Psoas muscle (tissue), 8 donors: ENCODE data around the gene SNAP47. TPM values are rescaled to one million over a fixed set of nuclear protein-coding genes. Genes with fewer than 3 reads are reported as not detected.

Source experiments
- ATAC-seq, 4 donors: fragments of 200-7000 bp; cut with Tn5 transposase; one replicate each; pipeline ENCODE4 v1.9.1; 2020; ENCODE audit warnings: moderate library complexity in 3 of 4, mild to moderate bottlenecking in 2 of 4
- DNase-seq, 2 donors: peaks; one replicate each; pipeline ENCODE4 v3.0.0-alpha.2; 2020
- H3K27ac ChIP-seq: fragments of 200-600 bp; one replicate; pipeline ENCODE4 v1.8.0; 2022
- H3K27me3 ChIP-seq, 3 donors: fragments of 200-600 bp in 1 of 3; one replicate each; pipeline versions ENCODE4 v1.6.1 to v1.8.0; 2013 to 2022; ENCODE audit warnings: low read length in 2 of 3, mild to moderate bottlenecking in 2 of 3, moderate library complexity in 1 of 3; ENCODE audit not compliant: insufficient read depth in 3 of 3
- H3K36me3 ChIP-seq, 2 donors: fragments of 200-600 bp in 1 of 2; one replicate each; pipeline versions ENCODE4 v1.6.1 to v1.8.0; 2013 to 2022; ENCODE audit warnings: low read depth in 1 of 2, mild to moderate bottlenecking in 1 of 2, moderate library complexity in 1 of 2; ENCODE audit not compliant: insufficient read depth in 1 of 2
- H3K4me1 ChIP-seq: fragments of 200-600 bp; one replicate; pipeline ENCODE4 v1.8.0; 2022
- H3K4me3 ChIP-seq: fragments of 200-600 bp; one replicate; pipeline ENCODE4 v1.8.0; 2022; ENCODE audit warnings: mild to moderate bottlenecking
- H3K9me3 ChIP-seq: fragments of 200-600 bp; one replicate; pipeline ENCODE4 v1.8.0; 2022
- CTCF ChIP-seq: fragments of 200-600 bp; IDR thresholded peaks from one replicate; pipeline ENCODE4 v1.8.0; 2022; ENCODE audit warnings: antibody characterized with exemption
- WGBS, 3 donors: extraction: QIAGEN DNeasy Blood & Tissue Kit; methylation state at CpG; one replicate each; pipeline versions ENCODE4 v1.1.6 to v1.1.7; 2013; 5-methylcytosine and 5-hydroxymethylcytosine counted together
- intact Hi-C, 2 donors: fragments of 100-400 bp; cut with DNase I; formaldehyde crosslinking; loops; one replicate each; pipeline versions ENCODE4 v1.11.0 to v1.14.2; 2022
- polyA plus RNA-seq, 3 donors: library from polyadenylated mRNA; stranded (reverse); fragments of 200-250 nt; gene quantifications; one replicate each; pipeline ENCODE4 v1.2.3, GENCODE V29; 2013
- total RNA-seq, 4 donors: library from RNA; stranded (reverse); fragmentation: NEBNext Ultra II Directional in 2 of 4; extraction: Animal tissue kit (Norgen Biotek cat#: 25700) in 2 of 4; gene quantifications; one replicate each; pipeline versions ENCODE4 v1.2.1 to v1.2.4, GENCODE V29; 2021 to 2023
- donor health status: healthy with polysubstance abuse.
- donor health status: DM: no; HTN: no; CAD: no; lungs with moderate emphysema.
- donor health status: Bipolar disorder and iron deficiency.
- donor health status: healthy.
- donor health status: DM: yes; HTN: yes; CAD: no.
- donor health status: DM: no; HTN: no; CAD: no.
- donor health status: DM: no; HTN: no; CAD: no.
- donor health status: DM: yes; HTN: yes; CAD: no.

The SNAP47 gene
- total and polyA plus RNA-seq, 7 donors, result 17.9 to 40.5 (median 26.6) TPM

DNA sequence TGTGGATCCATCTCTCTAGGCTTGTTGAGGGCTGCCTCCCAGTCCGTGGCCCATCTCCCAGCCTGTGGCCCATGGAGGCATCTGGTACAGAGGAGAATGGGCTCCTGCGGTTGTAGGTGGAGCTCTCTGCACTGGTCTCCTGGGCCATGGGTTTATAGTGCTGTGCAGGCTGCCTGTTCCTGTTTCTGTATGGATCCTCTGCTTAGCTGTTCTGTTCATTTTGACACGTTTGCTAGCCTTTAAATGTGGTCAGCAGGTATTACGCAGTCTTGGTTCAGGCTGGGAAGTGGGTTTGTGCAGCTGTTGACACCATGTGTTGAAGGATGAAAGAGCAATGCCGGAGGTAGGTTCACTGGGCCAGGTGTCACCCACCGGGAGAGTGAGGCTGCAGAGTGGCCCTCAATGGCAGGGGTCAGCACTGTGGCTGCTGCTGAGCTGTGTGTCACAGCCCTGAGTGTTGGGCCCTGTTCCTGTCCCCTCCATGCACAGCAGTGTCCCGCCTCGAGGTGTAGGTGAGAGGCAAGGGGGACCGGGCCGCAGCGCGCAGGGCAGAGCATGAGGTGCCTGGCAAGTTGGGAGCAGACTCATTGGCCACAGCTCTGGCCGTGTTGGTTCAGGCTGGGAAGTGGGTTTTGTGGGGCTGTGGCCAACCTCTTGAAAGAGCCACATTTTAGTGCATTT lies 39.0 kb downstream of the SNAP47 start:
- intact Hi-C loops, result no loop called here

GRCh38 chr1:227774821-227775661 lies 39.8 kb downstream of the SNAP47 start:
- Histone ChIP-seq H3K36me3 (peaks cover 0 to 24% of the 10 kb centered on the region in 2 donors), H3K27me3 (no peaks in the 10 kb centered on the region), H3K4me1 (no peaks in the 10 kb centered on the region), H3K27ac (no peak overlapping the region), H3K4me3 (no peak overlapping the region), H3K9me3 (no peaks in the 10 kb centered on the region)
- 60 to 78% (median 70%) methylated on average over 42 of the region's 42 CpGs for WGBS, 3 donors
- intact Hi-C loops, result no loop called here
- ATAC-seq (no peak), DNase-seq (peak in 1 of 2 donors; percentile 34)
- no peak for TF ChIP-seq CTCF

More for the DNA sequence above, 39.0 kb downstream of the SNAP47 start:
- no peak overlapping the region for H3K27ac ChIP-seq
- no peaks in the 10 kb centered on the region for H3K9me3 ChIP-seq
- no peaks in the 10 kb centered on the region for H3K4me1 ChIP-seq
- DNase-seq (peak in 1 of 2 donors; percentile 36), ATAC-seq (no peak)
- peaks cover 1 to 32% of the 10 kb centered on the region in 2 donors for H3K36me3 ChIP-seq
- H3K27me3 ChIP-seq, result no peaks in the 10 kb centered on the region
- TF ChIP-seq CTCF, result no peak
- 88 to 94% (median 94%) methylated on average over 13 of the region's 13 CpGs for WGBS, 3 donors
- no peak overlapping the region for H3K4me3 ChIP-seq

DNA sequence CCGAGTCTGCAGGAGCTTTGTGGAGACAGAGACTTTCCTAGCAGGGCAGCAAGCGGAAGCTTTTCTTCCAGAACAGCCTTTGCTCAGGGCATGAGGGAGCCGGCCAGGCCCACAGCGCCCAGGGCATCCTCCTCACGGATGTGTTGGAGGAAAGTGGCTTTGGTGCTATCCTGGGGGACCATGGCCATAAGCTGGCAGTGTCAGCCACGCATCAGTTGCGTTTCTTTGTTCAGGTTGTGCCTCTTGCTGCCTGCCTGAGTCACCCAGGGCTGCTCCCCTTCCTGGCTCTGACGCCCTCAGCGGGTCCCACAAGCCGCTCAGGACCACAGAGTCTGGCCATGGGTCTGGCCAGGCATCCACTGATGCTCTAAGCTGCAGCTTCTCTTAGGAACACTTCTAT lies 40.6 kb downstream of the SNAP47 start:
- DNase-seq (no peak), ATAC-seq (no peak)
- intact Hi-C loops, result no loop called here
- H3K27ac ChIP-seq, result no peak overlapping the region
- no peaks in the 10 kb centered on the region for H3K9me3 ChIP-seq
- no peaks in the 10 kb centered on the region for H3K27me3 ChIP-seq
- H3K36me3 ChIP-seq, result peaks cover 0 to 18% of the 10 kb centered on the region in 2 donors
- H3K4me3 ChIP-seq, result no peak overlapping the region
- WGBS, 3 donors, result 89 to 94% (median 94%) methylated on average over 10 of the region's 10 CpGs
- no peak for TF ChIP-seq CTCF
- no peaks in the 10 kb centered on the region for H3K4me1 ChIP-seq

DNA sequence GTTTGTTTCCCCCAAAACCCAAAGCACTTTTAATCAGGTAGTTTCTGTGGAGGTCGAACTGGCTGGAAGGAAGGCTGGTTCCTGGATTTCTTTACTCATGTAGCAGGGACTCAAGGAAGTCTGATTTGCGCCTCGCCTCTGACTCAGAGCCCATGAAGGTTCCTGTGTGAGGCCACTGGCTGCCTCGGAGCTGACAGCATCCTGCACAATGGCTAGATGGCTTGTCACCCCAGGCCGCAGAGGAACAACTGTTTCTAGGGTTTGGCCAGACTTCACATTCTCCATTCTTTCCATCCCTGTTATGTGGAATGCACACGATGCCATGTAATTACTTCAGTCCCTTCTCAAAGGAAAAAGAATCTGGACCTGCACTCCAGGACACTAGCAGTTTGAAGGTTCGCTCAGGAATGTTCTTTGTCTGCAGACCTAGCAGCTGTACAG lies 41.1 kb downstream of the SNAP47 start:
- no peak for TF ChIP-seq CTCF
- Histone ChIP-seq H3K9me3 (no peaks in the 10 kb centered on the region), H3K4me1 (no peaks in the 10 kb centered on the region), H3K27ac (no peak overlapping the region), H3K36me3 (peaks cover 0 to 18% of the 10 kb centered on the region in 2 donors), H3K4me3 (no peak overlapping the region), H3K27me3 (no peaks in the 10 kb centered on the region)
- WGBS, 3 donors, result 67 to 80% (median 70%) methylated on average over 7 of the region's 7 CpGs
- intact Hi-C loops, result no loop called here
- no peak for DNase-seq
- ATAC-seq, result no peak
